ENCODE measurements around the gene MTMR12. TPM values are rescaled to one million over a fixed set of nuclear protein-coding genes. Genes with fewer than 3 reads are reported as not detected.
"Not testable (repeated sequence)": the region's sequence is repeated elsewhere in the genome, so short reads cannot be mapped to it uniquely, and the experiment has no call there.

The MTMR12 gene
- total RNA-seq, 1 donor from 2014 or later = 24.7 TPM

DNA sequence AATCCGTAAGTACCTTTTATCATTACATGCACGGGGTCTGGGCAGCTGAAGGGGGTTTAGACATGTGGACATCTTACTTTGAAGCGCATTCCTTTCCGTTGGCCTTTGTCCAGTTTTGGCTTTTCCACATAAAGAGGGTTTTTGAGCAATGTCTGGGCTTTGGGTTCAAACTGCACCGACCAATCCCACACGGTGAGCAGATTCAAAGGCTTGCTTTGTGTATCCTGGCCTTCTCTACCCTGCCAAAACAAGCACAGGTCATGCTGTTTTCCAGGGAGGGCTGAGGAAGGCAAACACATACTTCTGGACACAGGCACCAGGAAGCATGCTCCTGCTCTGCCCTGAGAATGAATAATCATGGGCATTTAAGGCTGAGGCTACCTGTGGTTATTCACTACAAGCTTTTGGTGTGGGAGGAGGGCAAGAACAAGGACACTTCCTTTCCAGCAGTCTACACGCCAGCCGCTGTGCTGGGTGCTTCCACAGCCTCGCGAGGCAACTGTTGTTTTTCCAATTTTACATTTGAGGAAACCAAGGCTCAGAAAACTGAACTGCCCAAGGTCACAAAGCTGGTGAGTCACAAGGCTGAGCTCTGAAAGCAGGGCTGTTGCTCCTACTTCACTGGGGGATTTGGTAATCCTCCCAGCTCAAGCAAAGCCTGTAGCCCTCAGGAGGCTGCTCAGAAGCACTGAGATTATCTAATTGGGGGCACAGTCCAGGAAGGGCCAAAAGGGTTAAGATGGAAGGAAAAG lies 78.9 kb downstream of the MTMR12 start:
- intact Hi-C loops (cut with micrococcal nuclease) = no loop called here

DNA sequence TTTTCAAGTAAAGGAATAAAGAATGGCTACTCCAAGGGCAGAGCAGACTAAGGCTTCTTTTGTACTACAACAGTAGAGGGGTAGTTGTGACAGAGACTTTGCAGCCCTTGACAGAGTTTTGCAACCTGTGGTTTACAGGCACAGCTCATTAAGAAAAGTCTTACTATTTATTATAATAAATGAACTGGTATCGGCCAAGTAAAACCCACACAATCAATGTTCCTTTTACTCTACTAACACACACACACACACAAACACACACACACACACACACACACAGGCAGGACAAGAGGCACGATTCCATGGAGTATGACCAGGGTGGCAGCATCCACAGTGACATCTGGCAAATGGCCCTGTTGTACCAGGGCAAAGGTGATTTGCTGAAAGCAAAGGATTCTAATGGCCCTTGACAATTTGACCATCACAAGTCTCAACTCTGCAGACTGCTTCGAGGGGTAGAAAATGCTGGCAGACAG lies 79.5 kb downstream of the MTMR12 start:
- intact Hi-C loops (cut with micrococcal nuclease) = no loop called here

DNA sequence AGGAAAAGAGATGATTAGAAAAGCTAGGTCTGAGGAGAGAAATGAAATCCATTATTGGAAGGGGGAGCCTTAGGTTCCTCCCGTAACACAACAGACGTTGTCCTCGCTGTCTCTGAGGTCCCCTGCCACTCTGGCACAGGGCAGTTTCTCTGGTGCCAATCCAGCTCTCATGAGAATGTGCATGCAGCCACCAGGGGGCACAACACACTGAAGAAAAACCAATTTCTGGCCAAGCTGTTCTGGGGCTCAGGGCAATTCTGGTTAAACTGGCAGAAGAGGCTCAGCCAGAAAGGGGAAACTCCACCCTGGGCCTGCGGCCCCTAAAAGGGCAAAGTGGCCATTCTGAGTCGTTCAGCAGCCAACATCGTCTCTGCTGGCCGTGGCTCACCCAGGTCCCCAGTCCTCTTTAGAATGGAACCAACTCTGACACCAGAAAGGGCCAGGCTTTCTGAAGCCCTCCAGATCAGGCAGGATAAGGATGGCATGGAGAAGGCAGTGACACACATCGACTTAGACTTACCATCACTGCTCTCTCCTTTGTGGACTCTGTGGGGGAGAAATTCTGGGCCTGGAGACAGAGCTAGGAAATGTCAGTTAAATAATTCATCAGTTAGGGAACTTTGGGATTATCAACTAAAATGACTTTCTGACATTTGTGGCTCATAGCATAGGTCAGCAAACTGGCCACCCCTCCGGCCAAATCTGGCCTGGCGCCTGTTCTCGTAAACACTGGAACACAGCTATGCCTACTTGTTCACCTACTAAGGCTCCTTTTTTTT lies 80.1 kb downstream of the MTMR12 start:
- intact Hi-C loops (cut with micrococcal nuclease) = loop anchor here (1.0 kb wide), 4 partner anchors 81 to 381 kb away; no protein-coding TSS in a partner anchor

DNA sequence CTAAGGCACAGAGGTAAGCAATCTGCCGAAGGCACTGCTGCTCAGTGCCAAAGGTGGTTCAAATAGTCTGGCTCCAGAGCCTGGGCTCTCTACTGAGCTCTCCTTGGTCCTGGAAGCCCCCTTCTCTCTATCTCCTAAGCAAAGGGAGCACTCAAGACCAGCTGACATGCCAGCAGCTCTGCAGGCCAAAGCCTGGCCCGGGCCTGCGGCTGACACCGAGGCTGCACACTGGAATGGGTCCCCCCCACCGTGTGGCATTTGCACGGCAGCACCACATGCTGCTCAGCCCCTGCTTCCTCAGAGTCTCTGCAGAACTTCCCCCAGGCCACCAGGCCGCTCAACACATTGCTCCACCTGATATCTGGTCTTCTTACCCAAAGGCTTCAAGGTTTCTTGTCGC lies 80.8 kb downstream of the MTMR12 start:
- intact Hi-C loops (cut with micrococcal nuclease) = loop anchor here (1.0 kb wide), 4 partner anchors 81 to 381 kb away; no protein-coding TSS in a partner anchor

DNA sequence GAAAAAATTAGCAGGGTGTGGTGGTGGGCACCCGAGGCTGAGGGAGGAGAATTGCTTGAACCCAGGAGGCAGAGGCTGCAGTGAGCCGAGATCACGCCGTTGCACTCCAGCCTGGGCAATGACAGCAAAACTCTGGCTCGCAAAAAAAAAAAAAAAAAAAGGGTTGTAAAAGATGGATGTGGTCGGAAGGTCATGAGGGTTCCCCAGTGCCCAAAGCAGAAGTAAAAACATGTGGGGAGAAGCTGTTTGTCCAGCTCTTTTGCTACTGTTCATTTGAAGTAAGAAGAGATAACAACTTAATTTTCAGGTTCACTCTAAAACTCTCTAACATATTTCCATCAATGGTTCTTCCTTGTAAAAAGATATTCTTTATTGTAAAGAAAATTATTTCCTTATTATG lies 81.5 kb downstream of the MTMR12 start:
- intact Hi-C loops (cut with micrococcal nuclease) = no loop called here

DNA sequence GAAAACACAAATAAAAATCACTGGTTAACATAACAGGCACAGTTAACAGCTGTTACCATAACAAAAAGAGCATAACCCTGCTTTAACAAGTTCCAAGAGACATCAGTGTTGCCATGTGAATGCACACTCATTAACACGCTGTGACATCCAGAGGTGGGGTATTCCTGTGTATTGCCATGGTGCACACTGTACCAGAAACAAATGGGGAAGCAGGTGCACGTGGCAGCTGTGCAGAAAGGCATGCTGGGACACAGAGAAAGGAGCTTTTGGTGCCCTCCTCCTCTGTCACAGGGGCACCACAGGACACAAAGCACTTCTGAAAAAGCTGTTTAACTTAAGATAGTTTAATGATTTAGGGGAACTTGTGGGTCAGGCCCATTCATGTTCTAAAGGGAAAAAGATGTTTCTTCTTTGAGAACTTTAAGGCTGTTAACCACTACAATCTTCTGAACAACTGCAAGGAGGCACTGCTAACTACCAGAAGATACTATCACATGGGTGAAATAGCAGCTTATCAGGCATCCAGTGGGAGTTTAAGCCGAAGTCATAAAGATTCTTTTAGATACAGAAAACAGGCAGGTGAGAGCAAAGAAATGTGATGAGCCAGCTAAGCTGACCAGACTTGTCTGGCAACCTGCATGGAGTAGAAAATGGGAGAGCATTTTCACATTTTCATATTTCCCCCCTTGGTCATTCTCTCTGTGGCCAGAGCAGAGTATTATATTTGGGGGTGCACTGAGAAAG lies 82.2 kb downstream of the MTMR12 start:
- intact Hi-C loops (cut with micrococcal nuclease) = no loop called here

DNA sequence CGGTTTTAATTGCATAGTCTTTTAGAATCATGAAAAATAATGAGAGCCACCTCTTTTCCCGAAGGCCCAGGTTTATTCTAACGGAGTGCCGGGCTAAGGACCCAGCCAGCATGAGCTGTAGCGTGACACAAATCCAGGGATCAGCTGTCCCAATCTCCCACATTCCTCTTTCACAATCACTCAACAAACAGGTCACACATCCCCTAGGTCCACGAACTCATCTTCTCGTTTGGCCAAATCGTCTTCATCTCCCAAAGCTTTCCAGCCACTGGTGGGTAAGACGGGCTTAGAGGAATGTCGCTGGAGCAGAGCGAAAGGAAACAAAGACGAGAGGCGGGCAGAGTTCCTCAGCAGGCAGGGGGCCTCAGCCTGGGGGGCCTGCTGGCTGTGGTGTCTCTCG lies 83.2 kb downstream of the MTMR12 start:
- intact Hi-C loops (cut with micrococcal nuclease) = no loop called here

DNA sequence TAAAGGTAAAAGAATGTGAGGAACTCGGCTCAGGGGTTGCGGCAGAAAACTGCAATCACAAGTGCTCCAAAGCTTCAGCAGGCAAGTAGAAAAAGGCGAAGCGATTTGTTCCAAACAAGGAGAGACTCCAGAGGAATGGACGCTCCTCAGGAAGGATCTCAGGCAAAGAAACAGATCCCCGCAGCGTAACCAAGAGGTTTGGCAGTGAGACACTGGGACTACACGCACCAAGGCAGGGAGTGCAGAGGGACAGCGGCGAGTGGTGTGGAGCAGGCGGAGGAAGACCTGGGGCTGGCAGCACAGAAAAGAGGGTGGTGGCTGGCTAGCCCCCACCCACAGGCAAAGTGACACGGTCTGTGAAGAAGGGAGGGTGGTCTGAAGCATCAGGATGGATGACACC lies 83.9 kb downstream of the MTMR12 start:
- intact Hi-C loops (cut with micrococcal nuclease) = no loop called here

DNA sequence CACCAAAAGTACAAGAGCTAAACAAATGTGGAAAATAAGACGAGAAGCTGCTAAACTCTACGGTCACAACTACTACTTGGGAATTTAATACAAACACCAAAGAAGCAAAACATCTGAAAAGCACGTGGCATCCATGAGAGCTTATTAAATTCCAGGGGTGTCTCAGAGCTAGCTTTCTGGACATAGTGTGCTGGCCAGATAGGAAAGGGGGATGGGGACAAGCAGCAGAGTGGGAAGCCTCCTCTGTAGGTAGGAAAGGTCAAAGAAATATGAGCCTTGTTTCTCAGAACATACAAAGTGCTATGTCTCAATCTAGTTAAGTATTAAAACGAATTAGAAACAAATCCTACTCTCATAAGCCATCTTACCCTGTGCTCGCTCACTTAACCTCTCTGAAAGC lies 87.3 kb downstream of the MTMR12 start:
- intact Hi-C loops (cut with micrococcal nuclease) = no loop called here

DNA sequence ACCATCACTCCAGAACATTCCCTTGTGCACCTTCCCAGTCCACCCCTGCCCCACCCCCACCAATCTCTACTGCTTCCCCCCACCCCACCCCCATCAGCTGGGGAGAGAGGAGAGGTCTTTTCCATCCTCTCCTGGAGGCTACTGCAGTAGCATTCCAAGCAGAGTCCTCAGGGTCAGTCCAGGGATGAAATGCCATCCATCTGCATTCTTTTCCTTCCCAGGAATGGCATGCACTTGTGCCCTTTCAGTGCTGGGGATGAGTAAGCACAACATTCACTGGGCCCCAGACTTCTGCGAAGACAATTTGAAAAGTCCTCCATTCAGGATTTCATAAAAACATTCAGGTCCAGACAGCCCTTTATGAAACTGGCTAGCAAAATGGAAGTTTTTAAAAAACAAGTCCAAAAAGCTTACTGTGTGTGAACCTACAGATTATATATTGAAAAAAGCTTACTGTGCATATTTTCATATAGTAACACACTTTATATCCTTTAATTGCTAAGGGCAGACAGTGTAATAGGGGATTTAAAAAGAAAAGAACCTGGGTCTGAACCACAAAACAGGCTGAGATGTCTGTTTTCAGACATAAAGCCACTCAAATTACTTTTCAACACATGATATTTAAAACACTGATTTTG lies 88.6 kb downstream of the MTMR12 start:
- intact Hi-C loops (cut with micrococcal nuclease) = no loop called here

DNA sequence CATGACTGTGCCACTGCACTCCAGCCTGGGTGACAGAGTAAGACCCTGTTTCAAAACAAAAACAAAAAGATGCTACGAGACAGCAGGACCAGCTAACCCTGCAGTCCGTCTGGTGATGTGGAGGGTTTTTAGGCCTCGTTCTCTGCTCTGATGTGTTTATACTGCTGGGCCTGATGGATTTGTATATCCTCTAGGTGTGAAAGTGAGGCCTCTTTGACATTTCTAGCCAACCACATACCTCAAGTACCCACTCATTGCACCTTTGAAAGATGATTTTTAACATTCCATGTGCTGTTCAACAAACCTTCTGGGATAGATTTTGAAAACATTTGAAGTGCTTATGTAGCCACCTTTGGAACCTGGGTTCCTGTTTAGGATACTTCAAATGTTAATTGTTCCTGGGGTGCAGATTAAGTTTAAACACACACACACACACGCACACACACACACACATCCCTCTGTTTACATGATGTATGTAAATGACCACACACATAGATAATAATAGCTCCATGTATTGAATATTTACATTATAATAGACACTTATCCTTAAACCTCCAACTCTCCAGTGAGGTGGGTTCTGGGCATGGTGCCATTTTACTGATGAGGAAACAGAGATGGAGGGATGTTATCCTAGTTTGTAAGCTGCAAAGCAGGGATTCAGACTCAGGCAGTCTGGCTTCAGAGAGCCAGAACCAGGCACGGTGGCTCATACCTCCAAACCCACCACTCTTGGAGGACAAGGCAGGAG lies 89.8 kb downstream of the MTMR12 start:
- intact Hi-C loops (cut with micrococcal nuclease) = no loop called here

DNA sequence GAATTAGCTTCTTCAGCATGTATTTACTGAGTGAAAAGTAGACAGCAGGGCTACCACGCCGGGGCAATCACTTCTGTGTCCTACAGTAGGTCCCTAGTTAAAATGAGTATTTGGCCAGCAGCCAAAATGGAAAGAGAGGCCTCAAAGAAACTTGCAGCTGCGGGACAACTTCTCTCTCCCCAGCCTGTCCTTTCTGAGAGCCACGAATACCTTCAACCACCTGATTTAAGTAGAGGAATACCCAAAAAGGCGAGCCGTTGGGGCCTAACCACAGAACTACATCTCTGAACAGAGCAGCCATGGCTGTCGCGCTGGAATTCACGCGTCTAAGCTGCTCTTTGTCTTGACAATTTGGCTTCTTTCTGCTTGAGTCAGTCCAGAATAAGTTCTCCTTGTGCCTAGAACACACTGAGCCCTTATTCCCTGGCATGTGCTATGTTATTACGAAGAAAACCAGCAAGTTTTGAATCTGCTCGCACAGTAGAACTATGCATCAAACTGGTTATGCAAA lies 94.8 kb downstream of the MTMR12 start:
- intact Hi-C loops (cut with micrococcal nuclease) = no loop called here

DNA sequence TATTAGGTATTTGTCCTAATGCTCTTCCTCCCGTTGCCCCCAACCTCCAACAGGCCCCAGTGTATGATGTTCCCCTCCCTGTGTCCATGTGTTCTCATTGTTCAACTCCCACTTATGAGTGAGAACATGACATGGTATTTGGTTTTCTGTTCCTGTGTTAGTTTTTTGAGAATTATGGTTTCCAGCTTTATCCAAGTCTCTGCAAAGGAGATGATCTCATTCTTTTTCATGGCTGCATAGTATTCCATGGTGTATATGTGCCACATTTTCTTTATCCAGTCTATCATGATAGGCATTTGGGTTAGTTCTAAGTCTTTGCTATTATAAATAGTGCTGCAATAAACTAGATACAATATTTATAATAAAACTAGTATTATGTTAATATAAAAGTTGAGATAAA lies 98.4 kb downstream of the MTMR12 start:
- intact Hi-C loops (cut with micrococcal nuclease) = not testable (repeated sequence)

DNA sequence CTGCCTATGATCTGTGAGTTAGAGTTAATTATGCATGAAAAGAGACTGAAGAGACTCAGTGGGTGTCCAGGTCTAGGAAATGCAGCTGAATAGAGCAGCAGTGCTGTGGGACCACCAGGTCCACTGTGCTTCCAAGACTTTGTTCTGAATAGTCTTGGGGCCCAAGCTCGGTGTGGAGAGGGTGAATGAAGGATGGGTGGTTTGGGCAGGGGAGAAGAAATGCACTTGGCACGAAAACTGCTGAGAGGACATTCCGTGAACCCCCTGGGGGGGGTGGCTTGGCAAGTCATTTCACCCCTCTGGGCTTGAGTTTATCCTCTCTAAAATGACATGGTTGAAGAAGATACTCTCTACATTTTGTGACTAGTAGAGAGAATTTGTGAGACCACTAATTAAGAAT lies 102.6 kb downstream of the MTMR12 start:
- intact Hi-C loops (cut with micrococcal nuclease) = no loop called here

DNA sequence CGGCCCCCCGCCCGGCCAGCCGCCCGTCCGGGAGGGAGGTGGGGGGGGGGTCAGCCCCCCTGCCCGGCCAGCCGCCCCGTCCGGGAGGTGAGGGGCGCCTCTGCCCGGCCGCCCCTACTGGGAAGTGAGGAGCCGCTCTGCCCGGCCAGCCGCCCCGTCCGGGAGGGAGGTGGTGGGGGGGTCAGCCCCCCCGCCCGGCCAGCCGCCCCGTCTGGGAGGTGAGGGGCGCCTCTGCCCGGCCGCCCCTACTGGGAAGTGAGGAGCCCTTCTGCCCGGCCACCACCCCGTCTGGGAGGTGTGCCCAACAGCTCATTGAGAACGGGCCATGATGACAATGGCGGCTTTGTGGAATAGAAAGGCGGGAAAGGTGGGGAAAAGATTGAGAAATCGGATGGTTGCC lies 103.9 kb downstream of the MTMR12 start:
- intact Hi-C loops (cut with micrococcal nuclease) = not testable (repeated sequence)

DNA sequence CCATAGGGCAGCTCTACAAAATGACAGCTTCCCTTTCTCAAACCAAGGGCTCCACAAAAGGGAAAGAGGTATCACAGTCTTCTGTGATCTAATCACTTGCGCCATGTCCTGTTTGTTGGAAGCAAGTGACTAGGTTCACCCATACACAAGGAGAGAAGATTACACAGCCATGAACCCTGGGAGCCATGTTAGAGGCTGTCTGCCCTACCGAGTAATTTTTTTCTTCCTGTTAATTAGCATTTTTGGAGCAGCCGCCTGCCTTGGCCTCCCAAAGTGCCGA lies 105.4 kb downstream of the MTMR12 start:
- intact Hi-C loops (cut with micrococcal nuclease) = no loop called here

DNA sequence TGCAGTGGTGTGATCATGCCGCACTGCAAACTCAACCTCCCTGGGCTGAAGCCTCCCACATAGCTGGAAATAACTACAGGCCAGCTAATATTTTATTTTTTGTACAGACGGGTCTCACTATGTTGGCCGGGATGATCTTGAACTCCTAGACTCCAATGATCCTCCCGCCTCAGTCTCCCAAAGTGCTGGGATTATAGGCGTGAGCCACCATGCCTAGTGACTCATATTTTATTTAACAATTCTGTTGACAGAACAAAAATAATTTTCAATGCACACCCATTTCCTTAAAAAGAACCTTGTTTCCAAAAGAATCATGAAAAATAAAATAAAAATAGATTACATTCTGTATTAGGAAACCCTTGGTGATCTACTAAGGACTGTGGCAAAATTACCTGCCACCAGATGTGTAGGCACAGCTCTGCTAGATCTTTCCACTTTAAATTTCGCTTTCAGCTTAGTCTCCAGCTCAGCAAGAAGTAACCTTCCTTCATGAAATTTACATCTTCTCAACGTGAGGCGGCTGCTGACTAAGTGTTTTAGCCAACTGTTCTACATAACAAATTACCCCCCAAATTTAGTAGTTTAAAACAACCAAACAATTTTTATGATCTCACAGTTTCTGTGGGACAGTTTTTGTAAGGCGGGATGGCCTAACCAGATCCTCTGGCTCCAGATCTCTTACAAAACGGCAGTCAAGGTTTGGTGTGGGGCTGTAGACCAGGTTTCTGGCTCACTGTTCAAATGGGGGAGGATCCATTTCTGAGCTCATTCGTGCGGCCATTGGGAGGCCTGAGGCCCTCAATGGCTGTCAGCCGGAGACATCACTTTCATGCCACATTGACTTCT lies 106.0 kb downstream of the MTMR12 start:
- intact Hi-C loops (cut with micrococcal nuclease) = no loop called here

DNA sequence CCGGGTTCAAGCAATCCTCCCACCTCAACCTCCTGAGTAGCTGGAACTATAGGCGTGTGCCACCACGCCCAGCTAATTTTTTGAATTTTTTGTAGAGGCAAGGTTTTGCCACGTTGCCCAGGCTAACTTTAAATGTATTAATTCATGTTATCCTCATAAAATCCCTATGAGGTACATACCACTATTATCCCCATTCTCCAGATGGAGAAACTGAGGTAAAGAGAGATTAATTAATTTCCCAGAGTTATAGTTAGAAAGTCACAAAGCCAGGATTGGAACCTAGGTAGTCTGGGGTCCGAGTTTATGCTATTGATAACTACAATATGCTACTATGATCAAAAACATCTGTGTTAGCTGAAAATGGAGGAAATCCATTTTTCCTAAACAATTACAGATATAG lies 106.7 kb downstream of the MTMR12 start:
- intact Hi-C loops (cut with micrococcal nuclease) = no loop called here

DNA sequence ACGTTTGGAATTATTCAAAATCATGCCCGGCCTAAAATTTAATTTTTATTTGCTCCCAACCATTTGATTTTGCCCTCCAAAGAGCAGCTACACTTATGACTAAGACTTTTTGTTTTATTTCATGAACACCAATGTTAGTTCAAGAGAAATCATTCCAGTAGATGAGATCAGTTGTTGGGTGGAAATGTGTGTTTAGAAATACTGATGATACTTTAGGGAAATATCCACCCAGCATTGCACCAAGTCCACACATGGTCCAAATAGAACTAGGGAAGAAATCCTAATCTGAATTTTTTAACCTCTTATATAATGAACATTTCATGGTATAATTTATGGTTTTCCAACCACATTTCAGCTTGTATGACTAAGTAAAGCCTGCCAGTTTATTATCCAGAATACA lies 110.3 kb downstream of the MTMR12 start:
- intact Hi-C loops (cut with micrococcal nuclease) = no loop called here

Data from T-helper 2 cell treated with Interferon-gamma antibody and Interleukin-4, amounts not matched to agents 100 ng/mL and 5 ng/mL, for 36 hours (primary cell).